ENCODE data around the gene TMEM30A.
A peak's percentile ranks its signal among the peaks of the same experiment; 100 is the strongest.

Gene TMEM30A

GRCh38 chr6:75261299-75261698, 23.3 kb downstream of the TMEM30A start:
- TF ChIP-seq CTCF (IDR thresholded peaks at IDR 0.05; ENCODE audit: low read length, missing control alignments): no peak
- H3K4me3 ChIP-seq (replicated peaks; ENCODE audit: low read depth, low read length): no peak overlapping the region
- no peak for DNase-seq (ENCODE audit: low read depth)

DNA sequence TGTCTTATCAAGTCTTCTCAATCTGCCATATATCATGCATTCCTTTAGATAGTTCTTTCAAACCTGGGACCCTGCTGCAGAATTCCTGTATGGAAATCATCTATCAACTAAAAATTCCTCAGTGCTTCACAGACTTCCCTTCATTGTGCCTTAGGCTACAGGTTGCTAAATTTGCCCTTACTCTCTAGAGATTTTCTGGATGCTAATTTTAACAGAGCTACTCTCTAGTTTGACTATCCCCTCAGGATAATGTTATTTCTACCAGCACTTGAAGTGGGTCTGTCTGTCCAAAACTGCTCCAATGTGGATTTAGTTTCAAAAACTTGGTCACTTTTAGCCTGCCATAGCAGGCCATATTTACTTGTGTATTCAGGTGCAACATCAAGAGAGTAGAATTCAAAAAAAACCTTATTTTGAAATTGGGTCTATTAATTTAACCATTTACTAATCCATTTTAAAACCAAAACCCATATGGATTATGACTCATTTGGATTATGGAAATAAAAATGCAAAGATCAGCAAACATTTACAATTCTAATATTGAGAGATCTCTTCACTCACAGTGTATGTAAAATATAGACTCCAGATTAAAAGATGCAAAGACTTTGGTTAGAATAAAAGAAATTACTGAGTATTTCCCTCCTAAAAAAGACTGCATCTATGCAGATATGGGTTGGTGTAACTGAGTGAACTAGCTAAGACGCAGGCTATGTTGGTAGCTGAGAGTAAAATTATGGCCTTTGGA, 27.1 kb downstream of the TMEM30A start:
- TF ChIP-seq CTCF (IDR thresholded peaks at IDR 0.05; ENCODE audit: low read length, missing control alignments): no peak
- no peak for DNase-seq (ENCODE audit: low read depth)
- H3K4me3 ChIP-seq (replicated peaks; ENCODE audit: low read depth, low read length): no peak overlapping the region

DNA sequence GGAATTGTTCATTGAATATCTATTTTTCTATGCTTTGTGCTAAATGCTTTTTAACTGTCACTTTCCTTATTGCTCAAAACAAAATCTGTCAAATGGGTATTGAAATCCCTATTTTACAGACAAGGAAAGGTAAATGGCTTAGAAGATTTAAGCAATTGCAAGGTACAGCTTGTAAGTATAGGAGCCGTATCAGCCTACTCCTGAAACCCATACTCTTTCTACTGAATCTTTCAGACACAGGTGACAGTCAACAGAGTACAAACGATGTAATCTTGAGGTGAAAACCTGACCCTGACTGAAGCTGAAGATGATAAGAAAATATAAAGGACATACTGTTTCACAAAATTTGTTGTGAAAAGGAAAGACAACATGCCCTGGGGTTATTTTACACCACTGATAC, 34.0 kb downstream of the TMEM30A start:
- no peak for DNase-seq (ENCODE audit: low read depth)
- no peak for TF ChIP-seq CTCF (IDR thresholded peaks at IDR 0.05; ENCODE audit: low read length, missing control alignments)

GRCh38 chr6:75249837-75250236, 34.8 kb downstream of the TMEM30A start:
- no peak overlapping the region for H3K4me3 ChIP-seq (replicated peaks; ENCODE audit: low read depth, low read length)
- no peak for DNase-seq (ENCODE audit: low read depth)
- no peak for TF ChIP-seq CTCF (IDR thresholded peaks at IDR 0.05; ENCODE audit: low read length, missing control alignments)

More for the DNA sequence above, 34.0 kb downstream of the TMEM30A start:
- H3K4me3 ChIP-seq (replicated peaks; ENCODE audit: low read depth, low read length): no peak overlapping the region

DNA sequence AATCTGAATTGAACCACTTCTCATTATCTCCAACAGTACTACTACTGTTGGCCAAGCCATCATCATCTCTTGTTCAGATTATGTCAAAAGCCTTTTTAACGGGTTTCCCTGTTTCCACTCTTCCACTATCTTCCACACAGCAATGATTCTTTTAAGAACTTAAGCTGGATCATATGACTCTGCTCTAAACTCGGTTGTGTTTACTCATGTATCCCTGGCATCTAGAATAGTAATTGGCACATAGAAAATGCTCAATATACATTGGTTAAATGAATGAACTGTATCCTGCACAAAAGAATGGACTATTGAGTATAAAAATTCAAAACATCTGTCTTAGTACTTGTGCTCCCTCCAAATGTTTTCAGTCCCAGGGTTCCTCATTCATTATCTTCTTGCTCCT, 38.2 kb downstream of the TMEM30A start:
- no peak for TF ChIP-seq CTCF (IDR thresholded peaks at IDR 0.05; ENCODE audit: low read length, missing control alignments)
- DNase-seq (ENCODE audit: low read depth): no peak
- no peak overlapping the region for H3K4me3 ChIP-seq (replicated peaks; ENCODE audit: low read depth, low read length)

- no peak for TF ChIP-seq CTCF (IDR thresholded peaks at IDR 0.05; ENCODE audit: low read length, missing control alignments)
- no peak for DNase-seq (ENCODE audit: low read depth)
- H3K4me3 ChIP-seq (replicated peaks; ENCODE audit: low read depth, low read length): peak overlapping the region; percentile 87
Observed at GRCh38 chr6:75244063-75244584, 40.5 kb downstream of the TMEM30A start.
